Progenitor cell of endocrine pancreas (in vitro differentiated cells): ENCODE results near the gene CBFA2T3. TPM values are rescaled to one million over a fixed set of nuclear protein-coding genes. Genes with fewer than 3 reads are reported as not detected.
"Not testable (repeated sequence)": the region's sequence is repeated elsewhere in the genome, so short reads cannot be mapped to it uniquely, and the experiment has no call there.

Source experiments
- DNase-seq: peaks from one replicate; pipeline ENCODE4 v3.0.0; 2021; ENCODE audit warnings: low spot score; ENCODE audit not compliant: unreplicated experiment
- H3K27ac Mint-ChIP-seq: 2 replicates; pipeline ENCODE4 v1.8.0; 2021; ENCODE audit warnings: mild to moderate bottlenecking, moderate library complexity, mixed read lengths
- H3K27me3 Mint-ChIP-seq: 2 replicates; pipeline ENCODE4 v1.8.0; 2021; ENCODE audit warnings: mixed read lengths
- H3K36me3 Mint-ChIP-seq: 2 replicates; pipeline ENCODE4 v1.8.0; 2022; ENCODE audit warnings: mixed read lengths; ENCODE audit not compliant: insufficient read depth
- H3K4me1 Mint-ChIP-seq: 2 replicates; pipeline ENCODE4 v1.8.0; 2021; ENCODE audit warnings: low read depth, mixed read lengths
- H3K4me3 Mint-ChIP-seq: 2 replicates; pipeline ENCODE4 v1.8.0; 2021; ENCODE audit warnings: low read depth, mild to moderate bottlenecking, moderate library complexity, mixed read lengths
- H3K9me3 Mint-ChIP-seq: 2 replicates; pipeline ENCODE4 v1.8.0; 2021; ENCODE audit warnings: low read depth, mixed read lengths
- CTCF ChIP-seq: fragments of 200-600 bp; sonication (generic); IDR thresholded peaks from one replicate; pipeline ENCODE4 v1.5.0; 2021; ENCODE audit warnings: antibody characterized with exemption, mild to moderate bottlenecking; ENCODE audit not compliant: unreplicated experiment
- total RNA-seq: library from RNA; stranded (reverse); gene quantifications from 2 replicates; pipeline ENCODE4 v1.2.1, GENCODE V29; 2021

The CBFA2T3 gene
- total RNA-seq, 1 donor from 2014 or later: 12.9 TPM

GRCh38 chr16:88891083-88891482 lies 85.9 kb downstream of the CBFA2T3 start:
- no peak for DNase-seq
- no peak overlapping the region for H3K4me3 Mint-ChIP-seq
- peaks cover 3% of the 10 kb centered on the region for H3K36me3 Mint-ChIP-seq
- no peak overlapping the region for H3K27ac Mint-ChIP-seq
- no peaks in the 10 kb centered on the region for H3K27me3 Mint-ChIP-seq
- no peaks in the 10 kb centered on the region for H3K4me1 Mint-ChIP-seq
- no peak for TF ChIP-seq CTCF
- H3K9me3 Mint-ChIP-seq: no peaks in the 10 kb centered on the region

- H3K27me3 Mint-ChIP-seq, H3K27ac Mint-ChIP-seq, H3K36me3 Mint-ChIP-seq, H3K4me3 Mint-ChIP-seq, DNase-seq, H3K9me3 Mint-ChIP-seq, H3K4me1 Mint-ChIP-seq: not testable (repeated sequence)
Observed at GRCh38 chr16:88889702-88890352, 87.2 kb downstream of the CBFA2T3 start.

- Mint-ChIP-seq H3K4me1 (no peaks in the 10 kb centered on the region), H3K4me3 (no peak overlapping the region), H3K27me3 (no peaks in the 10 kb centered on the region), H3K36me3 (peaks cover 3% of the 10 kb centered on the region), H3K9me3 (no peaks in the 10 kb centered on the region), H3K27ac (no peak overlapping the region)
- DNase-seq: no peak
- TF ChIP-seq CTCF: no peak
Observed at GRCh38 chr16:88888461-88889387, 88.3 kb downstream of the CBFA2T3 start.

- no peak overlapping the region for H3K4me3 Mint-ChIP-seq
- H3K27ac Mint-ChIP-seq: peak overlapping the region; percentile 84
Observed at GRCh38 chr16:88888057-88888456, 89.0 kb downstream of the CBFA2T3 start.

GRCh38 chr16:88886845-88887521 lies 90.0 kb downstream of the CBFA2T3 start:
- no peak overlapping the region for H3K4me3 Mint-ChIP-seq
- H3K36me3 Mint-ChIP-seq: peaks cover 5% of the 10 kb centered on the region
- no peaks in the 10 kb centered on the region for H3K4me1 Mint-ChIP-seq
- no peak for TF ChIP-seq CTCF
- H3K27me3 Mint-ChIP-seq: no peaks in the 10 kb centered on the region
- H3K27ac Mint-ChIP-seq: no peak overlapping the region
- H3K9me3 Mint-ChIP-seq: no peaks in the 10 kb centered on the region
- DNase-seq: no peak

More at GRCh38 chr16:88888057-88888456, 89.0 kb downstream of the CBFA2T3 start:
- Mint-ChIP-seq H3K27me3 (no peaks in the 10 kb centered on the region), H3K9me3 (no peaks in the 10 kb centered on the region), H3K4me1 (no peaks in the 10 kb centered on the region), H3K36me3 (peaks cover 5% of the 10 kb centered on the region)
- no peak for TF ChIP-seq CTCF
- DNase-seq: no peak
